Stimulated activated CD8-positive, alpha-beta memory T cell treated with anti-CD3 and anti-CD28 coated beads, Interleukin-2, amount 100 ng/mL, for 1 hour (primary cell): ENCODE results near the gene RHOXF1.
"Not testable (repeated sequence)": the region's sequence is repeated elsewhere in the genome, so short reads cannot be mapped to it uniquely, and the experiment has no call there.

Experiments
- DNase-seq, 2 donors: peaks; one replicate each; pipeline ENCODE4 v3.0.0-alpha.2; 2020; ENCODE audit warnings: low read depth in 2 of 2

The RHOXF1 gene

DNA sequence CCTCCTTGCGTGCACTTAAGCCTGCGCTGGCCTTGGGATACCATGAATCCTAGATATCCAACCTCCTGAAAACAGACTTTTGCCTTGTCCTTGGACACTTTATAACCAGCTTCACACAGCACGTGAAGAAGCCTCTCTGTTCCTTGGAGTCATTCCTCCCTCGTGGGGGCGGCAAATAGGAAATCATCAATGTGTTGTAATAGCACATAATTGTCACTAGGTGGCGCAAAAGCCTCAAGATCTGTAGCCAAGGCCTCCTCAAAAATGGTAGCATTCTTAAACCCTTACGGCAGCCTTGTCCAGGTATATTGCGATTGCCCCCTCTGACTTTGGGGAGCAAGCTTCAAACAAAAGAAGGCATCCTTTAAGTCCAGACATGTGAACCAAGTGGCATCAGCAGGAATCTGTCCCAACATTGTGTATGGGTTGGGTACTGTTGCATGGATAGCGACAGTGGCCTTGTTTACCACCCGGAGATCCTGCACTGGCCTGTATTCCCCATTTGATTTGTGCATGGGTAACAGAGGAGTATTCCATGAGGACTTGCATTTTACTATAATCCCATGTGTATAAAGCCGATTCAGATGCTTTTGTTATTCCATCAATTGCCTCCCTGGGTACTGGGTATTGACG, 30.0 kb downstream of the RHOXF1 start:
- not testable (repeated sequence) for DNase-seq

GRCh38 chrX:120077590-120077989, 38.1 kb downstream of the RHOXF1 start, which contains the start of gene RHOXF2B:
TSS of gene RHOXF2B (minus strand) at chrX:120077690. CDS start at chrX:120077552, 138 bp downstream.
- DNase-seq = not testable (repeated sequence)

GRCh38 chrX:120066169-120066568, 49.5 kb downstream of the RHOXF1 start:
- not testable (repeated sequence) for DNase-seq
